Colonic mucosa (tissue), 4 donors: ENCODE data around the gene IL21R. TPM values are rescaled to one million over a fixed set of nuclear protein-coding genes. Genes with fewer than 3 reads are reported as not detected.

Source experiments
- DNase-seq: peaks from one replicate; pipeline ENCODE4 v3.0.0-alpha.2; 2020
- H3K27ac ChIP-seq: fragments of 200-600 bp; one replicate; pipeline ENCODE4 v1.8.0; 2021
- H3K27me3 ChIP-seq: fragments of 200-600 bp; one replicate; pipeline ENCODE4 v1.8.0; 2021
- H3K36me3 ChIP-seq: fragments of 200-600 bp; one replicate; pipeline ENCODE4 v1.8.0; 2021
- H3K4me1 ChIP-seq: fragments of 200-600 bp; one replicate; pipeline ENCODE4 v1.8.0; 2021; ENCODE audit warnings: mild to moderate bottlenecking
- H3K4me3 ChIP-seq: fragments of 200-600 bp; one replicate; pipeline ENCODE4 v1.8.0; 2021
- H3K9ac ChIP-seq, 2 donors: one replicate each; pipeline ENCODE4 v1.7.0; 2013; ENCODE audit warnings: control low read depth in 2 of 2, low read depth in 2 of 2, low read length in 2 of 2
- H3K9me3 ChIP-seq: fragments of 200-600 bp; one replicate; pipeline ENCODE4 v1.8.0; 2021
- intact Hi-C: fragments of 100-400 bp; cut with DNase I; formaldehyde crosslinking; loops from one replicate; pipeline ENCODE4 v1.14.1; 2022
- total RNA-seq, 2 donors: library from RNA; stranded (reverse); fragmentation: NEBNext Ultra II Directional in 1 of 2; extraction: Animal tissue kit (Norgen Biotek cat#: 25700) in 1 of 2; gene quantifications; one replicate each; pipeline ENCODE4 v1.2.1, GENCODE V29; 2021
- TF ChIP-seq, protein P1 (sequence below): fragments of 200-600 bp; IDR thresholded peaks from one replicate; pipeline ENCODE4 v1.8.0; 2022; ENCODE audit warnings: antibody characterized with exemption, mild to moderate bottlenecking
- donor health status: healthy.
- donor health status: DM: no; HTN: no; CAD: no.
- donor health status: DM: no; HTN: no; CAD: no.

IL21R gene
- total RNA-seq, 2 donors from 2014 or later, result 0.56 to 0.91 TPM

DNA sequence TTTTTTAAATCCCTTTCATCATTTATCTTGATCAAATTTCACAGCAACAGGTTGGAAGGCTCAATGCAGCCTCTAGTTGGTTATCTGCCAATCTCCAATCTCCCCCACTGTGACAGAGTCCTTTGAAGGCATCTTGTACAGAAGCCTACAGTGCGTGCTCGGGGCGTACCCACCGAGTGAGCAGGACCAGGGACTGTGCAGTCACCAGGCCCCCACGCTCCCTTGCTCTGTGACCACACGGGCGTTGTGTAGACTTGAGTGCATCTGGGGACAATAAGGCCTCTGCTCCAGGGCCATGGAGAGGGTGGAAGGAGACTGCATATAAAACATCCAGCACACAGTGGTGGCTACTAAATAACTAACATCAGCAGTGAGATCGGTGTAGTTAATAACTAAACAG is 84.4 kb downstream of the IL21R start:
- Histone ChIP-seq H3K27ac (no peak overlapping the region), H3K9me3 (no peaks in the 10 kb centered on the region), H3K36me3 (peaks cover 39% of the 10 kb centered on the region), H3K4me1 (no peaks in the 10 kb centered on the region), H3K27me3 (no peaks in the 10 kb centered on the region), H3K4me3 (no peak overlapping the region), H3K9ac (no peak overlapping the region)
- intact Hi-C loops, result no loop called here
- TF ChIP-seq, protein P1, sequence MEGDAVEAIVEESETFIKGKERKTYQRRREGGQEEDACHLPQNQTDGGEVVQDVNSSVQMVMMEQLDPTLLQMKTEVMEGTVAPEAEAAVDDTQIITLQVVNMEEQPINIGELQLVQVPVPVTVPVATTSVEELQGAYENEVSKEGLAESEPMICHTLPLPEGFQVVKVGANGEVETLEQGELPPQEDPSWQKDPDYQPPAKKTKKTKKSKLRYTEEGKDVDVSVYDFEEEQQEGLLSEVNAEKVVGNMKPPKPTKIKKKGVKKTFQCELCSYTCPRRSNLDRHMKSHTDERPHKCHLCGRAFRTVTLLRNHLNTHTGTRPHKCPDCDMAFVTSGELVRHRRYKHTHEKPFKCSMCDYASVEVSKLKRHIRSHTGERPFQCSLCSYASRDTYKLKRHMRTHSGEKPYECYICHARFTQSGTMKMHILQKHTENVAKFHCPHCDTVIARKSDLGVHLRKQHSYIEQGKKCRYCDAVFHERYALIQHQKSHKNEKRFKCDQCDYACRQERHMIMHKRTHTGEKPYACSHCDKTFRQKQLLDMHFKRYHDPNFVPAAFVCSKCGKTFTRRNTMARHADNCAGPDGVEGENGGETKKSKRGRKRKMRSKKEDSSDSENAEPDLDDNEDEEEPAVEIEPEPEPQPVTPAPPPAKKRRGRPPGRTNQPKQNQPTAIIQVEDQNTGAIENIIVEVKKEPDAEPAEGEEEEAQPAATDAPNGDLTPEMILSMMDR, result no peak
- no peak for DNase-seq

DNA sequence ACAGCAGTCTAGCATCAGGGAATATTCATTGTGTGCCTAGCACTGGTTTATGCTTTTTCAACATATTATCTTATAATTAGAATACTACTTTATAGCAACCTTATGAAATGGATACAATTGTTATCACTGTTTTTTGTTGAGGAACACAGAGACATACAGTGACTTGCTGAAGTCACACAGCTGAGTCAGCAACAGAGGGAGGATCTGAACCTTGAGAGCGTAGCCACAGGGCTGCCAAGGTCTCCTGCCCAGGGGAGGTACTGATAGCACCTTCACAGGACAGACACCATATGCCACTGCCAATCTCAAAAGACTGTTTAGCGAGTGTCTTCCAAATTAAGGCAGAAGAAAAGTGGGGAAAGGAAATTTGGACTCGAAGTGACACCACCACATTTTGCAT is 84.8 kb downstream of the IL21R start:
- intact Hi-C loops, result no loop called here

DNA sequence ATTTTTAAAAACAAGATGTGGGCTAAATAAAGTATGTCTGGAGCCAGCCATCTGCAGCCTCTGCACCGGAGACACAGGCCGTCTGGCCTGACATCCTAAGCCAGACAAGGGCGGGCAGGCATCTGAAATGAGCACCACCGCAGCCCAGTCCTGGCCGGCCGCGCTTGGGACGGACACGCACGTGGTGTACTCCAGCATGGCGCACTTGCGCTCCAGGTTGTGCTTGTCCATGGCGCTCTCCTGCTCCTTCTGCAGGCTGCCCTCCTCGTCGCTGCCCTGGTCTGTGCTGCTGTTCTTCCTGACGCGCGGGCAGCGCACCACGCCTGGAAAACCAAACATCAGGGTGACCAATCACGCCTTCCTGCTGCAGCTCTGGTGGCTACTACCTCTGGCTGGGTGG is 87.4 kb downstream of the IL21R start:
- no peak overlapping the region for H3K27ac ChIP-seq
- peaks cover 28% of the 10 kb centered on the region for H3K36me3 ChIP-seq
- TF ChIP-seq, protein P1, result no peak
- no peak overlapping the region for H3K4me3 ChIP-seq
- intact Hi-C loops, result no loop called here
- no peaks in the 10 kb centered on the region for H3K9me3 ChIP-seq
- no peaks in the 10 kb centered on the region for H3K27me3 ChIP-seq
- H3K4me1 ChIP-seq, result no peaks in the 10 kb centered on the region
- H3K9ac ChIP-seq, result no peak overlapping the region
- no peak for DNase-seq

More for the DNA sequence above, 84.8 kb downstream of the IL21R start:
- Histone ChIP-seq H3K27ac (no peak overlapping the region), H3K9ac (no peak overlapping the region), H3K27me3 (no peaks in the 10 kb centered on the region), H3K4me3 (no peak overlapping the region), H3K9me3 (no peaks in the 10 kb centered on the region), H3K4me1 (no peaks in the 10 kb centered on the region), H3K36me3 (peaks cover 39% of the 10 kb centered on the region)
- DNase-seq, result no peak
- TF ChIP-seq, protein P1, result no peak

DNA sequence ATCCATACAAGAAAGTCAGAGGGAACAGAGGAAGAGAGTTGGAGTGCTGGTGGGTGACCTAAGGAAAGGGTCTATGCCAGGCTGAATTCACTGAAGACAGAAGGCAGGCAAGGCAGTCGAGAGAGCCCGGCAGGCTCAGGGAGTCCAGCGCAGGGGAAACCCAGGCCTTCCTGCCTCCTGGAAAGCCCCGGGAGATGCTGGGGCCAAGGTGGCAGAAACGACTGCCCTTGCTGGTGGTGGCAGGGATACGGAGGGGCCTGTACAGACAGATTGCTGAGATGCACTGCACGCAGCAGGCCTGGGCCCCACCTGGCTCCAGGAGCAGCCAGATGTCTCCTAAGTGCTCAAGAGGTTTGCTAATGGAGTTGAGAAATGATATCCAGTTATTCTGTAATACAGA is 87.9 kb downstream of the IL21R start:
- Histone ChIP-seq H3K27ac (no peak overlapping the region), H3K9ac (no peak overlapping the region), H3K4me1 (no peaks in the 10 kb centered on the region), H3K27me3 (no peaks in the 10 kb centered on the region), H3K36me3 (peaks cover 24% of the 10 kb centered on the region), H3K4me3 (no peak overlapping the region), H3K9me3 (no peaks in the 10 kb centered on the region)
- TF ChIP-seq, protein P1, result no peak
- no peak for DNase-seq
- intact Hi-C loops, result no loop called here

DNA sequence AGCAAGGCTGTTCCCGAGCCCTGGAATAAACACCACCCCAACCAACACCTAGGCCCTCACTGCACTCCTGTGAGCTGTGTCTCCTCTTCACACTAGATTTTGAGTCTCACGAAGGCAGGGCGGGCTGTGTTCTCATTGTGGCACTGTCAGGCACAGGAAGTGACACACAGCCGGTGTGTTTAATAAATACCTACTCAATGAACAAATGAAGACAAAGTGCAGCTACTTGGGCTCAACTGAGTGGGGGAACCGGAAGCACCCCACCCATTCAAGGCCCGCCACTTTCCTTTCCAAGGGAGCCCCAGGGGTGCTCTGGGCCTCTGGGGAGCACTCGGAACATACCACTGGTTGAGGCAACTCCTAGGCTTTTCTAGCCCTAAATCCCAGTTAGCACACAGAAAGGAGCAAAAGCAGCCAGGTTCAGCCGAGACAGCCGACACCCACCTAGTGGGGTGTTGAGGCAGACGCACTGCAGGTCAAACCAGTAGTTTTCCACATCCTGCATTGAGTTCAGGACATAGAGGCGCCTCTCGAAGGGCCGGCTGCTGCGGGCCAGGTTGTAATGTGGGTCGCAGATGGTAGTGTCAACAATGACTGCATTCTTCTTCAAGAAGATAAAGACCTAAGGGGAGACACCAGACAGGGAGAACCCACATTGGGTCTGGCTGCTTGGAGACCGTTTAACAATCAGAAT is 90.1 kb downstream of the IL21R start:
- H3K27ac ChIP-seq, result no peak overlapping the region
- H3K27me3 ChIP-seq, result no peaks in the 10 kb centered on the region
- no peak overlapping the region for H3K9ac ChIP-seq
- intact Hi-C loops, result no loop called here
- H3K4me1 ChIP-seq, result no peaks in the 10 kb centered on the region
- H3K9me3 ChIP-seq, result no peaks in the 10 kb centered on the region
- H3K4me3 ChIP-seq, result no peak overlapping the region
- no peak for DNase-seq
- H3K36me3 ChIP-seq, result peaks cover 15% of the 10 kb centered on the region
- TF ChIP-seq, protein P1, result no peak
